RWPE2 (cell line): ENCODE results near the gene RPL4.

Source experiments
- ATAC-seq: fragments of 200-7000 bp; cut with Tn5 transposase; 3 replicates; pipeline ENCODE4 v1.9.1; 2021; ENCODE audit warnings: low read depth
- DNase-seq: peaks from one replicate; pipeline ENCODE4 v3.0.0-alpha.2; 2020; ENCODE audit warnings: low spot score
- H3K27ac ChIP-seq: fragments of 450-650 bp; 2 replicates; pipeline ENCODE4 v1.5.1; 2017; ENCODE audit warnings: mild to moderate bottlenecking; ENCODE audit not compliant: poor library complexity, severe bottlenecking
- H3K27me3 ChIP-seq: fragments of 250-450 bp; sonication (Bioruptor Pico); 2 replicates; pipeline ENCODE4 v1.5.1; 2021; ENCODE audit warnings: mild to moderate bottlenecking, moderate library complexity; ENCODE audit not compliant: insufficient read depth, poor library complexity, severe bottlenecking
- H3K36me3 ChIP-seq: fragments of 250-450 bp; sonication (Bioruptor Pico); 2 replicates; pipeline ENCODE4 v1.5.1; 2020; ENCODE audit warnings: low read depth, mild to moderate bottlenecking, moderate library complexity
- H3K4me1 ChIP-seq: fragments of 250-450 bp; sonication (Bioruptor Pico); 2 replicates; pipeline ENCODE4 v1.5.1; 2021; ENCODE audit warnings: mild to moderate bottlenecking, moderate library complexity; ENCODE audit not compliant: insufficient read depth, poor library complexity, severe bottlenecking
- H3K4me3 ChIP-seq: fragments of 250-450 bp; sonication (Bioruptor Pico); 2 replicates; pipeline ENCODE4 v1.5.1; 2021; ENCODE audit warnings: mild to moderate bottlenecking, moderate library complexity; ENCODE audit not compliant: severe bottlenecking
- H3K9me3 ChIP-seq: fragments of 250-450 bp; sonication (Bioruptor Pico); 2 replicates; pipeline ENCODE4 v1.5.1; 2021; ENCODE audit warnings: mild to moderate bottlenecking, moderate library complexity; ENCODE audit not compliant: severe bottlenecking
- TF ChIP-seq, protein P1 (sequence below): fragments of 450-650 bp; IDR thresholded peaks from one replicate; pipeline ENCODE4 v1.5.1; 2017; ENCODE audit warnings: mild to moderate bottlenecking, moderate library complexity; ENCODE audit not compliant: poor library complexity, severe bottlenecking

Gene RPL4

DNA sequence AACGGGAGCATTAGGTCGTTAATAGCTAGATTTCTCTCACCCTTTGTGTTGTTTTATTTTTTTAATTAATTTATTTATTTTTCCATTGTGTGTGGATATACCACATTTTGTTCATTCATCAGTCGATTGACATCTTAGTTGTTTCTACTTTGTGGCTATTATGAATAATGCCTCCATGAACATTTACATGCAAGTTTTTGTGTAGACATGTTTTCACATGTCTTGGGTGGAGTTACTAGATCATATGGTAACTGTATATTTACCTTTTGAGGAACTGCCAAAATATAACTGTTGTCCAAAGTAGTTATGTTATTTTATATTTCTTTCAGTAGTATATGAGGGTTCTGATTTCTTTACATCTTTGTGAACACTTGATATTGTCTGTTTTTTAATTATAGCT lies 19.3 kb upstream of the RPL4 start:
- H3K4me3 ChIP-seq: no peak overlapping the region
- ATAC-seq: no peak
- H3K9me3 ChIP-seq: no peaks in the 10 kb centered on the region
- H3K36me3 ChIP-seq: peaks cover 95% of the 10 kb centered on the region
- H3K27me3 ChIP-seq: no peaks in the 10 kb centered on the region
- TF ChIP-seq, protein P1, sequence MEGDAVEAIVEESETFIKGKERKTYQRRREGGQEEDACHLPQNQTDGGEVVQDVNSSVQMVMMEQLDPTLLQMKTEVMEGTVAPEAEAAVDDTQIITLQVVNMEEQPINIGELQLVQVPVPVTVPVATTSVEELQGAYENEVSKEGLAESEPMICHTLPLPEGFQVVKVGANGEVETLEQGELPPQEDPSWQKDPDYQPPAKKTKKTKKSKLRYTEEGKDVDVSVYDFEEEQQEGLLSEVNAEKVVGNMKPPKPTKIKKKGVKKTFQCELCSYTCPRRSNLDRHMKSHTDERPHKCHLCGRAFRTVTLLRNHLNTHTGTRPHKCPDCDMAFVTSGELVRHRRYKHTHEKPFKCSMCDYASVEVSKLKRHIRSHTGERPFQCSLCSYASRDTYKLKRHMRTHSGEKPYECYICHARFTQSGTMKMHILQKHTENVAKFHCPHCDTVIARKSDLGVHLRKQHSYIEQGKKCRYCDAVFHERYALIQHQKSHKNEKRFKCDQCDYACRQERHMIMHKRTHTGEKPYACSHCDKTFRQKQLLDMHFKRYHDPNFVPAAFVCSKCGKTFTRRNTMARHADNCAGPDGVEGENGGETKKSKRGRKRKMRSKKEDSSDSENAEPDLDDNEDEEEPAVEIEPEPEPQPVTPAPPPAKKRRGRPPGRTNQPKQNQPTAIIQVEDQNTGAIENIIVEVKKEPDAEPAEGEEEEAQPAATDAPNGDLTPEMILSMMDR: no peak
- DNase-seq: no peak
- H3K4me1 ChIP-seq: no peaks in the 10 kb centered on the region
- no peak overlapping the region for H3K27ac ChIP-seq

DNA sequence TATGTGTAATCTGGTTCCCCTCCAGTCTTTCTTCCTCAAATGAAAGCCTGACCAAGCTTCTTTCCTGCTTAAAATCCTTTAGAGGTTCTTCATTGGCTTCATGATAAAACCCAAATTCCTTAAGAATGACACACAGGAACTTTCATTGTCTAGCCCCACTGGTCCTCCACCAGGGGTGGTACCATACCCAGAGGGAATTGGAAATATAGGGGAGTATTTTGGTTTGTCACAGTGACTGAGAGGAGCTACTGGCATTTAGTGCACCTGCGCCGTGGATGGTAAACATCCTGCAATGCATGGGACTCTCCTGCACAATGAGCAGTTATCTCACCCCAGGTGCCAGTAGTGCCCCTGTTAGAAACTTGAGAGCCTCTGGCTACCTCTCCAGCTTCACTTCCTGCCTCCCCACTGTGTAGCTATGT lies 11.3 kb upstream of the RPL4 start:
- ATAC-seq: peak; percentile 40; the same call in 2 of the 3 replicates
- Histone ChIP-seq H3K27ac (peak overlapping the region; percentile 11), H3K4me3 (no peak overlapping the region), H3K27me3 (no peaks in the 10 kb centered on the region), H3K36me3 (peaks cover 93% of the 10 kb centered on the region), H3K9me3 (no peaks in the 10 kb centered on the region), H3K4me1 (no peaks in the 10 kb centered on the region)
- DNase-seq: no peak
- TF ChIP-seq, protein P1: no peak

DNA sequence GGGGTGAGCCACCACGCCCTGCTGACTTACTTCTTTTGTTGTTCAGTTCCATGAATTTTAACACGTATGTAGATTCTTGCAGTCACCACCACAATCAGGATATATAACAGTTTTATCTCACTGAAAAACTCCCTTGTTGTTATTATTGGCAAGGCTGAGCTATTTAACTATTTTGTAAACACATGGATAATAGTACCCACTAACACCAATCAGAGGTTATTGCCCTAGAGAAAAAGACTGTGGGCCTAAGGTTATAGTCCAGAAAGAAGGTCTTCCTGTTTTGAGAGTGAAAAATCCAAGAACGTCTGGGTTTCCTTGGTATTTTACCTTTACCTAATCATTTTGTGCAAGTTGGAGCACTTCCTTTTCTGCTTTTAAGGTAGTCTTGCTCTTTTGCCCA lies 9.9 kb upstream of the RPL4 start:
- DNase-seq (no peak), ATAC-seq (no peak)
- H3K27me3 ChIP-seq: no peaks in the 10 kb centered on the region
- no peak overlapping the region for H3K4me3 ChIP-seq
- no peaks in the 10 kb centered on the region for H3K4me1 ChIP-seq
- no peak overlapping the region for H3K27ac ChIP-seq
- H3K36me3 ChIP-seq: peaks cover 87% of the 10 kb centered on the region
- no peaks in the 10 kb centered on the region for H3K9me3 ChIP-seq
- TF ChIP-seq, protein P1: no peak

DNA sequence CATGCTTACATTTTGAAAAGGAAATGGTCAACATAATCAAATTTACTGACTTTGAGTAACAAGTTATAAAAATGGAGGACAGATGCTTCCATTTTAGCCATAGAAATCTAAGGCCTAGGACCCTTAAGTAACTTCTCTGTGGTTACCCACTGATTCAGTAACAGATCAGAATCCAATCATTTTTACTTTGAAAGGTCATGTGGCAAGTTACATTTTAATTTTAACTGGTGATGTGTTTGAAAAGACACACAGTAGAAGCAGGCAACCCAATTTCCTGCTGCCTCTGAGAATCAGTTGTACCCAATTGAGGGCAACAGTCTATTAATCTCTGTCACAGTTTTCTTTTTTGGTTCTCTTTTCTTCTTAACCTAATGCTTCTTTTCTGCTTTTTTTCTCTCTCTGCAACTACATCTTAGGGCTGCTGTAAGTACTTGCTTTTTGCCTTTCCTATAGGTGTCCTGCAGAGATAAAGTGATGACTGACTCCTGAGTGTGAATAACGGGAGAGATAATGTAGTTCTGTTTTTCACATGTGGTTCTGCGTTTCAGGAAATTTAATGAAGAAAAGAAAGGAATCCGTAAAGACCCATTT lies 3.7 kb upstream of the RPL4 start:
- Histone ChIP-seq H3K4me1 (peaks cover 4% of the 10 kb centered on the region), H3K4me3 (no peak overlapping the region), H3K27me3 (no peaks in the 10 kb centered on the region), H3K9me3 (no peaks in the 10 kb centered on the region), H3K36me3 (peaks cover 59% of the 10 kb centered on the region), H3K27ac (no peak overlapping the region)
- DNase-seq: no peak
- TF ChIP-seq, protein P1: no peak
- ATAC-seq: no peak

DNA sequence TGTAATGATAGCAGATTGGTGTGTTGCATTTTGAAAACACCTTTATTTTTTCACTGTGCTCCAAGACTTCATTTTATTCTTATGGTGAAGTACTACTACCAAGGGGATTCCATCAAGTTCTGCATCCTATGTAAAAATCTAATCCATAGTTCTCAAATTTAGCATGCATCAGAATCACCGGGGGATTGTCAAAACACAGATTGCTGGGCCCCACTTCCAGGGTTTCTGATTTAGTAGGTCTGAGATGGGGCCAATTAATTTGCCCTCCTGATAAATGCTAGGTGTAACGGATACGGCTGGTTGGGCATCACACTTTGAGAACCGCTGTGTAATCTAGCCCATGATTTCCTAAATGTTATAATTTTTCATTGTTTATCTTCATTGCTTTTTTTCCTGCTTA lies 1.2 kb upstream of the RPL4 start:
- peaks cover 14% of the 10 kb centered on the region for H3K4me1 ChIP-seq
- ATAC-seq (no peak), DNase-seq (no peak)
- peak overlapping the region; percentile 85 for H3K4me3 ChIP-seq
- TF ChIP-seq, protein P1: no peak
- H3K27ac ChIP-seq: peak overlapping the region; percentile 87
- peaks cover 59% of the 10 kb centered on the region for H3K36me3 ChIP-seq
- H3K9me3 ChIP-seq: no peaks in the 10 kb centered on the region
- H3K27me3 ChIP-seq: no peaks in the 10 kb centered on the region
